Activated CD8-positive, alpha-beta T cell treated with anti-CD3 and anti-CD28 coated beads, Interleukin-2, amount 10 ng/mL, durations not matched to agents 7 days and 5 days (primary cell): ENCODE results near the gene ATP10B. TPM values are rescaled to one million over a fixed set of nuclear protein-coding genes. Genes with fewer than 3 reads are reported as not detected.

ENCODE experiments used
- ATAC-seq: fragments of 150-1000 bp; cut with Tn5 transposase; one replicate; pipeline ENCODE4 v1.10.0; 2021; ENCODE audit warnings: moderate library complexity
- CTCF ChIA-PET: fragments of 350-600 bp; sonication (Branson Sonifier 250); formaldehyde crosslinking; loops from one replicate; lab custom pipeline; 2021; ENCODE audit warnings: antibody characterized with exemption; lab: Charles Lee
- POLR2A ChIA-PET: fragments of 350-600 bp; sonication (Branson Sonifier 250); formaldehyde crosslinking; loops from one replicate; lab custom pipeline; 2021; ENCODE audit warnings: antibody characterized with exemption; lab: Charles Lee
- DNase-seq: peaks from one replicate; pipeline ENCODE4 v3.0.0-alpha.2; 2020
- H3K27ac Mint-ChIP-seq: one replicate; pipeline ENCODE4 v1.8.0; 2021; ENCODE audit warnings: mild to moderate bottlenecking, mixed read lengths
- H3K27me3 Mint-ChIP-seq: one replicate; pipeline ENCODE4 v1.8.0; 2021; ENCODE audit warnings: low read depth, mixed read lengths
- H3K36me3 Mint-ChIP-seq: one replicate; pipeline ENCODE4 v1.8.0; 2021; ENCODE audit warnings: low read depth, mixed read lengths
- H3K4me1 Mint-ChIP-seq: one replicate; pipeline ENCODE4 v1.8.0; 2021; ENCODE audit warnings: low read depth, mixed read lengths
- H3K4me3 Mint-ChIP-seq: one replicate; pipeline ENCODE4 v1.8.0; 2021; ENCODE audit warnings: mild to moderate bottlenecking, mixed read lengths
- H3K9me3 Mint-ChIP-seq: one replicate; pipeline ENCODE4 v1.8.0; 2022; ENCODE audit warnings: mixed read lengths; ENCODE audit not compliant: insufficient read depth
- total RNA-seq, 2 experiments: library from RNA; stranded (reverse); gene quantifications; one replicate each; pipeline ENCODE4 v1.2.3, GENCODE V29; 2021

ATP10B gene
- total RNA-seq, 2 experiments from 2014 or later = not detected

- Mint-ChIP-seq H3K27me3 (no peaks in the 10 kb centered on the region), H3K4me3 (no peak overlapping the region), H3K27ac (no peak overlapping the region), H3K9me3 (no peaks in the 10 kb centered on the region), H3K4me1 (no peaks in the 10 kb centered on the region), H3K36me3 (no peaks in the 10 kb centered on the region)
- POLR2A ChIA-PET = no interaction called here
- DNase-seq (no peak), ATAC-seq (no peak)
- CTCF ChIA-PET = no interaction called here
These were observed 51.4 kb downstream of the ATP10B start for GRCh38 chr5:160800375-160801275.

- Mint-ChIP-seq H3K27ac (no peak overlapping the region), H3K9me3 (no peaks in the 10 kb centered on the region), H3K4me3 (no peak overlapping the region), H3K36me3 (no peaks in the 10 kb centered on the region), H3K27me3 (no peaks in the 10 kb centered on the region), H3K4me1 (no peaks in the 10 kb centered on the region)
- DNase-seq = no peak
- CTCF ChIA-PET = no interaction called here
- POLR2A ChIA-PET = no interaction called here
- no peak for ATAC-seq
These were observed 52.8 kb downstream of the ATP10B start for GRCh38 chr5:160799184-160799583.

GRCh38 chr5:160797020-160797419 is 55.0 kb downstream of the ATP10B start:
- no peak overlapping the region for H3K27ac Mint-ChIP-seq
- CTCF ChIA-PET = no interaction called here
- no peak overlapping the region for H3K4me3 Mint-ChIP-seq
- H3K9me3 Mint-ChIP-seq = no peaks in the 10 kb centered on the region
- no peak for DNase-seq
- POLR2A ChIA-PET = no interaction called here
- no peaks in the 10 kb centered on the region for H3K27me3 Mint-ChIP-seq
- no peaks in the 10 kb centered on the region for H3K36me3 Mint-ChIP-seq
- no peak for ATAC-seq
- no peaks in the 10 kb centered on the region for H3K4me1 Mint-ChIP-seq

- no peak overlapping the region for H3K27ac Mint-ChIP-seq
- ATAC-seq (no peak), DNase-seq (no peak)
- H3K27me3 Mint-ChIP-seq = no peaks in the 10 kb centered on the region
- ChIA-PET POLR2A (interaction anchor here (0.6 kb wide), 1 partner anchor 410 kb away, joined by 3 read pairs; no protein-coding TSS in a partner anchor), CTCF (no interaction called here)
- no peaks in the 10 kb centered on the region for H3K9me3 Mint-ChIP-seq
- no peaks in the 10 kb centered on the region for H3K4me1 Mint-ChIP-seq
- no peak overlapping the region for H3K4me3 Mint-ChIP-seq
- H3K36me3 Mint-ChIP-seq = no peaks in the 10 kb centered on the region
These were observed 58.5 kb downstream of the ATP10B start for GRCh38 chr5:160793530-160793899.

- Mint-ChIP-seq H3K27me3 (no peaks in the 10 kb centered on the region), H3K4me3 (no peak overlapping the region)
- CTCF ChIA-PET = no interaction called here
These were observed 59.1 kb downstream of the ATP10B start for GRCh38 chr5:160792732-160793529.

GRCh38 chr5:160792281-160792680 is 59.7 kb downstream of the ATP10B start:
- ATAC-seq = no peak

More at GRCh38 chr5:160792732-160793529, 59.1 kb downstream of the ATP10B start:
- ATAC-seq (no peak), DNase-seq (no peak)
- POLR2A ChIA-PET = interaction anchor here (0.6 kb wide), 1 partner anchor 409 kb away, joined by 3 read pairs; no protein-coding TSS in a partner anchor
- Mint-ChIP-seq H3K9me3 (no peaks in the 10 kb centered on the region), H3K27ac (no peak overlapping the region), H3K36me3 (no peaks in the 10 kb centered on the region), H3K4me1 (no peaks in the 10 kb centered on the region)

GRCh38 chr5:160789219-160789859 is 62.7 kb downstream of the ATP10B start:
- H3K27ac Mint-ChIP-seq = no peak overlapping the region
- ATAC-seq = no peak
- H3K9me3 Mint-ChIP-seq = no peaks in the 10 kb centered on the region
- no peaks in the 10 kb centered on the region for H3K4me1 Mint-ChIP-seq
- no peaks in the 10 kb centered on the region for H3K36me3 Mint-ChIP-seq
- CTCF ChIA-PET = no interaction called here
- POLR2A ChIA-PET = no interaction called here
- no peaks in the 10 kb centered on the region for H3K27me3 Mint-ChIP-seq
- no peak for DNase-seq
- no peak overlapping the region for H3K4me3 Mint-ChIP-seq

More at GRCh38 chr5:160792281-160792680, 59.7 kb downstream of the ATP10B start:
- no peaks in the 10 kb centered on the region for H3K27me3 Mint-ChIP-seq
- H3K4me3 Mint-ChIP-seq = no peak overlapping the region
- no peaks in the 10 kb centered on the region for H3K9me3 Mint-ChIP-seq
- no peak overlapping the region for H3K27ac Mint-ChIP-seq
- no peaks in the 10 kb centered on the region for H3K4me1 Mint-ChIP-seq
- CTCF ChIA-PET = no interaction called here
- POLR2A ChIA-PET = no interaction called here
- no peaks in the 10 kb centered on the region for H3K36me3 Mint-ChIP-seq
- no peak for DNase-seq

- ChIA-PET POLR2A (no interaction called here), CTCF (interaction anchor here (1.3 kb wide), 1 partner anchor 350 kb away, joined by 7 read pairs; no protein-coding TSS in a partner anchor)
- Mint-ChIP-seq H3K27ac (no peak overlapping the region), H3K4me1 (no peaks in the 10 kb centered on the region), H3K36me3 (no peaks in the 10 kb centered on the region), H3K4me3 (no peak overlapping the region), H3K27me3 (no peaks in the 10 kb centered on the region), H3K9me3 (no peaks in the 10 kb centered on the region)
- no peak for ATAC-seq
- DNase-seq = no peak
These were observed 63.8 kb downstream of the ATP10B start for GRCh38 chr5:160788102-160788660.

- no peak overlapping the region for H3K27ac Mint-ChIP-seq
- H3K9me3 Mint-ChIP-seq = no peaks in the 10 kb centered on the region
- no peak for DNase-seq
- ChIA-PET CTCF (interaction anchor here (1.3 kb wide), 1 partner anchor 349 kb away, joined by 7 read pairs; no protein-coding TSS in a partner anchor), POLR2A (no interaction called here)
- no peak overlapping the region for H3K4me3 Mint-ChIP-seq
- ATAC-seq = no peak
- no peaks in the 10 kb centered on the region for H3K27me3 Mint-ChIP-seq
- no peaks in the 10 kb centered on the region for H3K36me3 Mint-ChIP-seq
- H3K4me1 Mint-ChIP-seq = no peaks in the 10 kb centered on the region
These were observed 64.8 kb downstream of the ATP10B start for GRCh38 chr5:160787240-160787639.

- CTCF ChIA-PET = no interaction called here
These were observed 77.2 kb downstream of the ATP10B start for GRCh38 chr5:160774666-160775315.

More at GRCh38 chr5:160774666-160775315, 77.2 kb downstream of the ATP10B start:
- no peak overlapping the region for H3K27ac Mint-ChIP-seq
- no peaks in the 10 kb centered on the region for H3K27me3 Mint-ChIP-seq
- DNase-seq (no peak), ATAC-seq (no peak)
- no peak overlapping the region for H3K4me3 Mint-ChIP-seq
- no peaks in the 10 kb centered on the region for H3K36me3 Mint-ChIP-seq
- no peaks in the 10 kb centered on the region for H3K9me3 Mint-ChIP-seq
- POLR2A ChIA-PET = no interaction called here
- no peaks in the 10 kb centered on the region for H3K4me1 Mint-ChIP-seq
